HG02938 (cell line): ENCODE results near the gene PTMA.
"Not testable (repeated sequence)": the region's sequence is repeated elsewhere in the genome, so short reads cannot be mapped to it uniquely, and the experiment has no call there.

ENCODE experiments used
- ATAC-seq: cut with Tn5 transposase; IDR thresholded peaks from one replicate; pipeline ENCODE4 v1.9.1; 2021; ENCODE audit warnings: mild to moderate bottlenecking, moderate library complexity; ENCODE audit not compliant: unreplicated experiment

Gene PTMA

DNA sequence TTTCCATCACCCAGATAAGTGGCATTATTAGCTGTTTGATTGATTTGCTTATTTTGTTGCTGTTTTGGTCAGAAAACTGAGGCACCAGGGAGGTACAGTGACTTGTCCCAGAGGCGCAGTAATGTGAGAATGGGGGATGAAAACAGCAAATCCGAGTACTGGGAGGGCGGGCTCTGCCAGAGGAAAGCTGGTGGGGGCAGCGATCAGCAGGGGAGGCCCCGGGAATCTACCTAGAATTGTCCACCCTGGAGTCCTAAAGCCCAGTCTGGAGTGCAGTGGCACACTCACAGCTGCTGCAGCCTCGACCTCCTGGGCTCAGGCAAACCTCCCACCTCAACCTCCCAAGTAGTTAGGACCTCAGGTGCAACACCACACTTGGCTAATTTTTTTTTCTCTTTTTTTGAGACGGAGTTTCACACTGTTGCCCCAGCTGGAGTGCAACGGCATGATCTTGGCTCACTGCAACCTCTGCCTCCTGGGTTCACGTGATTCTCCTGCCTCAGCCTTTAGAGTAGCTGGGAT is 17.0 kb upstream of the PTMA start:
- ATAC-seq: no peak

DNA sequence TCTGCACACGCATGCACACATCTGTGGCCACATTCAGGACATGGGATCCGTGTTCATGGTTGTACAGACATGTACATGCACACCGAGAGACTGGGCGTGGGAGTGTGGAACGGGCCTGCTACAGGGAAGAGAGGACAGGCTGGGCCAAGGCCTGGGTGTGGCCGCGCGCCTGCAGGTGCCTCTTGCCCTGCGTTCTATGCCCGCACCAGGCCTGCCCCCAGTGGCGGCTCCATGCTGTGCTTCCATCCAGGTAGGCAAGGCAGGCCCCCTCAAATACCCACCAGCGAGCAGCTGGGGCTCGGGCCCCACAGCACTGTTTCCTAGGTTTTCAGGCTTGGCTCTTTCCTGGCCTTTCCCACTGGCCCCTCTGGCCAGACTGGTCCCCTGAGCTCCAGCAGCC is 15.5 kb upstream of the PTMA start:
- ATAC-seq: no peak

DNA sequence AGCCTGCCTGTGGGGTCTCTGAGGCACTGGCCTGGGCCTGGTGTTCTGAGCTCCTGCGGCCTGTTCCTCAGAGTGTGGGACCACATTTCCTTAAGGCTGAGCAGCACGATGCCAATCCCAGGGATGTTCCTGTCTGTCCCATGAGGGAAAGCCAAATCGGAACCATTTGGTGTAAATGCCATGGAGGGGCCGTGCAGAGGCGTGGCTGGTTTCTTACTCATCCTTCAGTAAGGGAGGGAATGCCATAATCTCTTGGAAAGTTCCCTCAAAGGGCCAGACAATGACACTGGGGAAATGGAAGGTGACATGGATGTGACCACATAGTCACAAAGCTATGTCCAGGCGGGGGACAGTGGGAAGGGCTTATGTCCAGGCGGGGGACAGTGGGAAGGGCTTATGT is 14.4 kb upstream of the PTMA start:
- no peak for ATAC-seq

DNA sequence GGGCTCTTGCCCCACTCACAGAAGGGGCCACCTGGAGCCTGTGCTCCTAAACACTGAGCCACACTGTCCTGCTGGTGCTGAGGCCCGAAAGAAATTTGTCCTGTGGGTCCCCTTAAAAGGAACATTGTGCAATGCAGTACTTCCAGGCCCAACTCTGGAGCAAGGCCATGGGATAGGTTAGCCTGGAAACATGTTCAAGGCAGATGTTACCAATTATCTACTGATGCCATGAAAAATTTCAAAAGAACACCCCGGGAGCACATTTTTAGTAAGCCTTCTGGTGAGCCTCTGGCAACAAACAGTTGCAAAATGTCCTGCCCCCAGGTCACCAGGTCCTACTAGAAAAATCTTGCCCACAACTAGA is 12.3 kb upstream of the PTMA start:
- ATAC-seq: no peak

DNA sequence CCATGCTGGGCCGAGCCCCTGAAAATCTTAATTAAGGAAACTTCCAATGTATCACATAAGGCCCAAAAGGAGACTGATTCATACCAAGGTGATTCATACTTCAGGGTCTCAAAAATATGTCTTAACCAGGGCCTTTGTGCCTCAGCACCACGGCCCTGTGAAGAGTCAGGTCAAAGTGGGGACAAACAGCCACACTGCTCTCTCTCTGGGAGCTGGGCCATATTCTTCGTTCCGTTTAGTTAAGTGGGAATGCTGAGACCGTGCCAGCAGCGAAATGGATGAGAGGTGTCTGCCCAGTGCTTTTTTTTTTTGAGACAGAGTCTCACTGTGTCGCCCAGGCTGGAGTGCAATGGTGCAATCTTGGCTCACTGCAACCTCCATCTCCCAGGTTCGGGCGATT is 9.3 kb upstream of the PTMA start:
- ATAC-seq: no peak

DNA sequence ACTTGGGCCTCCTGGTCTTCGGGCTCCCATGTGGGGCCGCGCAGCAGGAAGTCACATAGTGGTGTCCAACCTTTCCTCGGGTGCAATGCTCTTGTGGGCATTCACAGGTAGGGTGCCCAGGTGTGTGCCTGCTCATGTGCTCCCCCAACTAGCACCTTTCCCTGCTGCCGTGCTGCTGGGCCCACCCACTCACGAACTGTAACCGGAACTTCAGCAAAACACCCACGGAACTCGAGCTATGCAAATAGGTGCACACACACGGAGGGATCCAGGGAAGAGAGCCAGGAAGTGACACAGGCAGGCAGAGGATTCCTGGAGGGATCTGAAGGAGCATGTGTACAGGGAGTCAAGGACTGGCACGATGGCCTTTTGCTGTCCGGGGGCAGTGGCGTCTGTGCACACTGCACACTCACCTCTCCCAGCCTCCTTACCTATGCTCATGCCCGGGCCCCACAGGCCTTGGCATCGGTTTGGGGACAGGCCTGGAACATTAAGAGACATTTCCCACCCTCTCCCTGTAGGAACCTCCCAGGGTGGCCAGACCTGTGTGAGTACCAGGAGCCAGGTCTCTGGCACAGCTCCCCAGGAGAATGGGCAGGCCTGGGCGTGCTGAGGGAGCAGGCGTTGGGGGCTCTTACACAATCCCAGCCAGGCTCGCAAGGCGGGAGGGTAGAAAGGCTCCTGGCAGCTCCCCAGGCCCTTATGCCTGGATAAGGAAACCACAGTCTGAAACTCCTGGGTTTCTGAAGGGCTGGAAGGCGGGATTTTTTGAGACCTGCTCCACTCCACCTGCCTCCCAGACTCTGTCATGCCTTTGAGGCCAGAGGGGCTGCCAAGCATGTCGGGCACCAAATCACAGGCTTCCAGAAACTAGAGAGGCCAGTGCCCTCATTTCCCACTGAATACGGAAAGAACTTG is 6.6 kb upstream of the PTMA start:
- ATAC-seq: no peak

DNA sequence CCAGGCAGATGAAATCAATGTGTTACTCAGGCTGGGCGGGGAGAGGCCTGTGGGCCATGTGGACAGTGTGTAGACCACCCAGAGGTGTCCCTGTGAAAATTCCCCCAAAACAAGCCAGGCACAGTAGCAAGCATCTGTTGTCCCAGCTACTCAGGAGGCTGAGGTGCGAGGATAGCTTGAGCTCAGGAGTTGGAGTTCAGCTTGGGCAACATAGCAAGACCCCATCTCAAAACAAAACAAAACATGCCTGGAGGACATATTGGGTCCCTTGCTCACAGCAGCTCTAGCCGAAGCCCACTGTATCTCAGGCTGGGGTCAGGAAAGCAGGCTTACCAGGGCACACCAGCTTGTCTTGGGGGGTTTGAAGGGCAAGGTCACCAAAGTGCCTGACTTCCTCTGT is 4.3 kb upstream of the PTMA start:
- no peak for ATAC-seq

DNA sequence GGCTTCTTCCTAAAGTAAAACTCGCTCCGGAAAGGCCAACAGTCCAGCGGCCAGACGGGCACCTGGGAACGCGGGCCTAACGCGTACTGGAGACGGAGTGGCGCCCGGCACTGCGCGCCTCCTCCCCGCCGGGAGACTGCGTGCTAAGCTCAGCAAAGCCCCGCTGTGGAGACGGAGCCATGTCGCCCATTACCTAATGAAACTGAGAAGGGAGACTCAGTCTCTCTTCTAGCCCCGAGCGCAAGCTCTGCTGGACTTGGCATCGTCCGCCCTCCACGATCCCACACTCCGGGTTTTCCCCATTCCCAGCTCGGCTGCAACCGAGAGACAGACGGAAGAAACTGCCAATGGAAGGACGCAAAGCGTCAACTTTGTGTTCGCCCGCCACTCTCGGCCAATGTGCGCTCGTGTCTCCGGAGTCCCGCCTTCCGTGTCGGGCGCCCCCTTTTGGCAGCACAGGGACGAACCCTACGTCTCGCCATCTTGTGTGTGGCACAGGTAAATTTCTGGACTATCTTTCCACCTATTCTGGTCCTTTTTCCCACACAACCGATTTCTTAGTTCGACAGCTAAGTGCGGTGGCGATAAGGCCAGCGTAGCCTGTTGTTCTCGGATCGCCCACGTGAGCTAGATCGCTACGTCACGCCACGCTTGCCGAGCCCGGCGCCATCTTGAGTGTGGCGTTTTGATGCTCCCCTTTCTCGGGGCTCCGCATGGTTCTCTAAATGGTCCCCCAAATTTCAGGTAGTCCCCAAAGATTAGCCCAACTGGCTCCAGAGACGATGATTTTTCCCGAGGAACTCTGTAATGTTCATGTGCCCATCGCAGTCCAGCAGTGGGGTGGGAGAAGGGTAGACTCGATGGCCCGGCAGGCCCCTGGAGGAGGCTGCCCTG is 1.3 kb upstream of the PTMA start:
- peak; percentile 35 for ATAC-seq

DNA sequence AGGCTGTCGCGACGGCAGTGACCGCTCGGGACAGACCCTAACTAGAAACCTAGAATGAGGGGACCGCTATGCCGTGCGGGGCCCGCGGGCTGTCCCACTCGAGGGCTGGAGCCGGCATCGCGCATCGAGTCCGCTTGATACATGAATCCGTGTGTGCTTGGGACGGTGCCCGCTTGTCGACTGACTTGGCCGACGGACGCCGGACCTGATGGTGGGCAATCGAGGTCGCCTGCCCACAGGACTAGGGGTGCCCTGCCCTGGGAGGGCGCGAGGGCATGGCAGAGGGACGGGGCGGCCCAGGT is 749 bp upstream of the PTMA start:
- no peak for ATAC-seq

DNA sequence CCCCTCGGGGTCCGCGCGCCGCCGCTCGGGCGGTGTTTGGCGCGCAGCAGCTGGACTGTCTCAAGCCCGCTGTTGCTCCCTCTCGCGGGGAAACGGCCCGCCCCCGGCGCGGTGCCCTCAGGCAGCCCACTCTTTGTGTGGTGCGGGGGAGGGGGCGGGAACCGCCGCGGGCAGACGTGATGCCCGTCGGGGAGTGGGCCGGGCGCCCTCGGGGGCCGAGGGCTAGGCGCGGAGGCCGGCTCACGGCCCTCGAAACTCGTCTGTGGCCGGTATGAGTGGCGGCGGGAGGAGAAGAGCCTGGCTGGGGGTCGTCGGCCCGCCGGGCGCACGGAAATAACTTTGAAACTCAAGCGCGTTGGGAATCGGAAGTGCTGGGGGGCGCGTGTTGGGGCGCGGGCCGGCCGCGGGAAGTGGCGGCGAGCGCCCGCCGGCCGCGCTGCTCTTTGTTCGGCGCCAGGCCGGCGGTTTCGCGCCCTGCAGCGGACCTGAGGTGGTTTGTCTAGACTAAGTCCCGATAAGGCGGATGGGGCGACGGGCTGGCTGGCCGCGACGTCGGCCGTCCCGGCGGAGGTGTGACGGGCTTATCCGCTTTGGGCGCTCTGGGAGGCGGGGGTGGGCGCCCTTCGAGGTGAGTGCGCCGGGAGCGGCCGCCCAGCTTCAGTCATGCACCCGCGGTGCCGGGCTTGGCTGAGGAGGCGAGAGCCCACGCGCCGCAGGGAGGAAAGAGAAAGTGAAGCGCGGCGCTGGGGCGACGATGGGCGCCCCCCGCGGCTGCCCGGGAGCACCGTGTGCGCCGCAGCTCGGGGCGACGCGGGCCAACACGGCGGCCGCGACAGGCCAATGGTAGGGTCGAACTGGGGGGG is 679 bp downstream of the PTMA start:
- no peak for ATAC-seq

DNA sequence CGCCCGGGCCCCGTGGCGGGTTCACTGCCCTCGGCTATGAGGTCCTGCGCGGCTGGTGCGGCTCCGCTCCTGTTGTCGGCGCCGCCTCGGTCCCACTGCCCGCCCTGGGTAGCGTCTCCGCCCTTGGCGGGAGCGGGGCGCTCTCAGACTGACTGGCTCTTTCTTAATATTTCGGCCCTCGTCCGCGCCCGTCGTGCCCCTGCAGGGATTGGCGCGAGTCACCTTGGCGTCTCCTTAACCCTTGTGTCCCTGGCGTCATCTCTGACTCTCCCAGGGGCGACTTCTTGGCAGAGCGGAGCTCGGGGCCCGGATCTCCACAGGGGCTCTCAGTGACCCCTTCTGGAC is 1.3 kb downstream of the PTMA start:
- no peak for ATAC-seq

DNA sequence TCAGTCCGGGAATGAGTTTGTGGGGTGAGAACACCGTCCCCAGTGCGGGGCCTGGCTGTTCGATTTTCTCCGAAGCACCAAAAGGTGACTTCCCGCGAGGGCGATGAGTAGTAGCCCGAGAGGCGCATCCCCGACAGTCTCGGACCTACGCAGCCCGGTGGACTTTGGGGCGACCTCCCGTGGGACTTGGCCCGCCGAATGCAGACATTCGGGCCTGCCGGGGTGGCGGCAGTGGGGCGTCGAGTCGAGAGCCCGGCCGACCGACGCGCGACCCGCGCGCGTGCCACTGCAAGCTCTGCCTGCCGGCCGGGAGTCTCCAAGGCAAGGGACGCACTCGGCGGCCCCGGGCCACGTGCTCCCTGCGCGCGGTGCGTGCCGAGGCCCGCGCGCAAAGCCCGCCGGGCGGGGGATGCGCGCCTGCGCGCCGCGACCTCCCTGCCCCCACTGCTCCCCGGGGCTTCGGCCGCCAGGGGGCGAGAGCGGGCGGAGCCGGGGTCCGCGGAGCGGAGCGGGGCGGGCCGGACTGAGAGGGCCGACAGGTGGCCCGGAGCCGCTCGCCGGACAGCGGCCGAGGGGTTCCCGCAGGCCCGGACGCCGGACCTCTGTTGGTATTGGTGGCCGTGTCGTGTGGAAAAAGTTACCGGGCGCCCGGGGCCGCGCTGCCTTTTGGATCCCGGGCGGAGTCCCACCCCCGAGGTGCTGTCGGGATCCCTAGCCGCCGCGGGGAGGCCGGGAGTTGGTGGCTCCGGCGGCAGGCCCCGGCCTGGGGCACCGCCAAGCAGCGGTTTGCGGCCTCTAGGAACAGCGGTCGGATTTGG is 1.9 kb downstream of the PTMA start:
- ATAC-seq: no peak

DNA sequence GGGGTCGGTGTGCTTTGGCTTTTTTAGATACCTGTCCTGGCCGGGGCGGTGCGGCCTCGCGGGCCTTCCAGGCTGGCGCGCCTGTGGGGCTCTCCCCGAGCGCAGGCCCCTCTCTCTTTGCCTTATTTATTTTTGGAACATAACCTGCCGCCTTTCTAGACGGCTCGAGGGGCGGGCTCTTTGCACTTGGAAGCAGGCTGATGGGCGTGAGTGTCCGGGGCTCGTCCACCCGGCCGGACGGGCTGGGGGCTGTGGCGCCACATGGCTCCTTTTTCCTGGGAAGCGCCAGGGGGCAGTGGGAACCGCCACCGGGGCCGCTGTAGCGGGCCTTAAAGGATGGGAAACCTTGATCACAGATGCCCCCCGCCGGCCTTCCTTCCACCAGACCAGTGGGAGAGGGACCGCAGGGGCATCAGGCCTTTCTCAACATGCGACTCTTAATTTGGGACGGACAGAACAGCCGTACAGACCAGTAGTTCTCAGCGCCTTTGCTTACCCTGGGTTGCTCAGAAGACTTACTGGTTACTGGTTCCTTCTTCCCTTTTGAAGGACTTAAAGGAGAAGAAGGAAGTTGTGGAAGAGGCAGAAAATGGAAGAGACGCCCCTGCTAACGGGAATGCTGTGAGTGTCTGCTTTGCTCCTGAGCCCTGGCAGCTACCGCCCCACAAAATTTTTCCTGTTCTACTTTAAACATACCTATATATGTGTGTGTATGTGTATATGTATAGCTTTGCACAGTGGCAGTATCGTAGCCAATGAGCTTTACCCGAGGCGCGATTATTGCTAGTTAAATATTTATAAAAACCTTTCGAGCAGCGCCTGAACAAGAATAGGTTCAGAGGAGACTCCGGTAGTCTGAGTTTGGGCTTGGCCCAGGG is 2.7 kb downstream of the PTMA start:
- ATAC-seq: no peak

DNA sequence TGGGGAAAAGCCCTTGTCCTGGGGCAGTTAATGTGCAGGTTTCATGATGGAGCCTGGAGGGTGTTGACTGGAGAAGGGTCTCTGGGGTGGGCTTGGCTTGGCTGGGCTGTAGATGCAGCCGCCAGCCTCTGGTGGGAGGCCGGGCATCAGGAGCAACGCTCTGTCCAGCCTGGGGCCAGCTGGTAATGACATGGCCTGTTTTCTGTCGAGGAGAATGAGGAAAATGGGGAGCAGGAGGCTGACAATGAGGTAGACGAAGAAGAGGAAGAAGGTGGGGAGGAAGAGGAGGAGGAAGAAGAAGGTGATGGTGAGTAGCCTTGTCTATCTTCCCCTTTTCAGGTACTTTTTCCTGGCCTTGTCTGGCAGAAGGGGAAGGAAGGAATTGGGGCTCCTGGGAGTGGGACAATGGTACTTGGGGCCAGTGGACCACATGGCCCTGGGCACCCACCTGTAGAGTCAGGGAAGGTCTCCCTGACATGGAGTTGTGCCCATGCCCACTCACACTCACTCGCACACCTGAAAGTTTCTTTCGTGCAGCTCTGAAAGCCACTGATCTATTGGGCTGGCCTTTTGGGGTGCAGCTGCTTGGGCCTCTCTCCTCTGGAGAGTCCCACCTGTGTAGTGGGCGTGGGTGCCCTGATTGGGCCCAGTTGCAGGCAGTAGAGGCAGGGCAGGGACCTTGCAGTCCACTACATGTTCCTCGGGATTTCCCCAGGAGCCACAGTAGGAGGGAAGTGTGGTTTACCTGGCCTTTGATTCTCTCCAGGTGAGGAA is 3.5 kb downstream of the PTMA start:
- no peak for ATAC-seq

DNA sequence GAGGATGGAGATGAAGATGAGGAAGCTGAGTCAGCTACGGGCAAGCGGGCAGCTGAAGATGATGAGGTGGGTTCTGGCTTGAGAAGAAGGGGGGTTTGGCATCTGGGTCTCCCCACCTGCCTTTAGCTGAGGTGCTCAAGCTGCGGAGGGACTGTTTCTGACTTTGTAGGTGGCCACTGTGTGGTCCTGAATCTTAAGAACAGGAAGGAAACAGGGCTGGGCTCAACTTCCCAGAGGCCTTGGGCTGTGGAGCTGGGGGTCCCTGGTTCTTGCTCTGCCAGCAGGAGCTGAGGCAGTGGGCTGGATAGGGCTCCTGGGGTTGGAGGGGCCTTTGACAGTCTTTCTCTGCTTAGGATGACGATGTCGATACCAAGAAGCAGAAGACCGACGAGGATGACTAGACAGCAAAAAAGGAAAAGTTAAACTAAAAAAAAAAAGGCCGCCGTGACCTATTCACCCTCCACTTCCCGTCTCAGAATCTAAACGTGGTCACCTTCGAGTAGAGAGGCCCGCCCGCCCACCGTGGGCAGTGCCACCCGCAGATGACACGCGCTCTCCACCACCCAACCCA is 4.2 kb downstream of the PTMA start:
- ATAC-seq: not testable (repeated sequence)

DNA sequence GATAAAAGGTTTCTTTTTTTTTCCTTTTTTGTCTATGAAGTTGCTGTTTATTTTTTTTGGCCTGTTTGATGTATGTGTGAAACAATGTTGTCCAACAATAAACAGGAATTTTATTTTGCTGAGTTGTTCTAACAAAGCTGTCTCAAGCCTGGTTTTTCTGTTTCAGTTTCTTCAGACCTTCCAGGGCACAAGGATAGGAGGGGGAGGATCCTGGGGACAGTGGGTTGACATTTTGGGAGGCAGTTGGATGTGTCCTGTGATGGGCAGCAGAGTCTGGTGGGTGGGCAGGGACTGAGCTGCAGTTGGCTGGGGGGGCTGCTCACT is 5.0 kb downstream of the PTMA start:
- not testable (repeated sequence) for ATAC-seq

DNA sequence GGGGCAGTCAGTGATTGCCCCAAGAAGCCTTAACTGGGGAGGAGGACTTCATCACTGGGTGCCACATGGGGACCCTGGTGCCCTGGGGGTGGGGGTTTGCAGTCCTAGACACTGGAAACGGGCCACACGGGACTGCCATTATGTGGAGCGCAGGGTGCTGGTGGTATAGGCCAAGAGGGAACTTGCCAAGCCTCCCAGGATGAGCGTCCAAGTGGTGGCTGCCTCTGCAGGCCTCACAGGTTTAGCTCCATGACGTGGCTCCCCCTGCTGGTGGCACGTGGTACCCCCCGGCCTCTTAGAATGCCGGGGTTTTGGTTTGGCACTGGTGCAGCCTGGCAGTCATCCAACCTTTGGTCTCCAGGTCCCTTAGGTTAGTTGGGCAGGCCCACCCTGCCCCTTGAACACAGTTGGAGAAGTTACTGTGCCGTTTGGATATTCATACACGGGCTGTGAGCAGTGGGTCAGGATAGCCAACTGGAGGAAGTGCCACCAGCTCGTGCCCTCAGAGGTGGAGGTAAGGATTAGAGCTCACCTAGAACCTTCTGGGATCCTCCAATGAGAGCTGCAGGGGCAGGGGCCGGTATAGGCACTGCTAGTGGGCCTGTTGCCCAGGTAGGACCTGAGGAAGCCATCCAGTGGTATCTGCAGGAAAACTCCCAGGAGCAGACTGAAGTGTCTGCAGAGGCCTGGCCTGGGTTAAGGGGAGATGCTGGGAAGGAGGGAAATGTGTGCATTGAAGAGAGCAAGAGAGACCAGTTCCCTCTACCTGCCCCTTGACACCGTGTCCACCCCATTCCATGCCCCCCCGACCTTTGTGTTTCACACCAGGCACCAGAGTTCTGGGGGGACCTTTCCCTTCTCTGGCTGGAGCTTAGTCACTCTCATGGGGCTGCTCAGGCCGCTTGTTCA is 5.7 kb downstream of the PTMA start:
- ATAC-seq: peak; percentile 22
